Liver (tissue), 9 donors: ENCODE measurements around the gene CCDC86. TPM values are rescaled to one million over a fixed set of nuclear protein-coding genes. Genes with fewer than 3 reads are reported as not detected.

Experiments
- DNase-seq: peaks from one replicate; pipeline ENCODE4 v3.0.0-alpha.2; 2017; ENCODE audit warnings: low spot score
- H3K27ac ChIP-seq, 2 donors: one replicate each; pipeline ENCODE4 v1.7.0; 2013; ENCODE audit warnings: inconsistent platforms in 2 of 2, low read length in 2 of 2, control low read depth in 1 of 2, low read depth in 1 of 2, mild to moderate bottlenecking in 1 of 2
- H3K27me3 ChIP-seq, 4 donors: one replicate each; pipeline versions ENCODE4 v1.6.1 to v1.7.0; 2013; ENCODE audit warnings: low read length in 3 of 4, inconsistent platforms in 1 of 4, mild to moderate bottlenecking in 1 of 4, moderate library complexity in 1 of 4; ENCODE audit not compliant: control insufficient read depth in 4 of 4, insufficient read depth in 4 of 4
- H3K36me3 ChIP-seq, 4 donors: one replicate each; pipeline versions ENCODE4 v1.6.1 to v1.7.0; 2013; ENCODE audit warnings: low read length in 3 of 4, mild to moderate bottlenecking in 3 of 4, low read depth in 1 of 4, moderate library complexity in 1 of 4; ENCODE audit not compliant: control insufficient read depth in 4 of 4, insufficient read depth in 3 of 4
- H3K4me1 ChIP-seq, 4 donors: one replicate each; pipeline versions ENCODE4 v1.6.1 to v1.7.0; 2013; ENCODE audit warnings: low read length in 3 of 4, mild to moderate bottlenecking in 3 of 4, moderate library complexity in 1 of 4; ENCODE audit not compliant: control insufficient read depth in 4 of 4, insufficient read depth in 4 of 4
- H3K4me3 ChIP-seq, 3 donors: one replicate each; pipeline versions ENCODE4 v1.6.1 to v1.7.0; 2013; ENCODE audit warnings: low read length in 3 of 3, control low read depth in 1 of 3, low read depth in 1 of 3, mild to moderate bottlenecking in 1 of 3
- H3K9ac ChIP-seq, 2 donors: one replicate each; pipeline ENCODE4 v1.7.0; 2013; ENCODE audit warnings: low read length in 2 of 2, mild to moderate bottlenecking in 2 of 2, moderate library complexity in 2 of 2, control low read depth in 1 of 2, low read depth in 1 of 2
- H3K9me3 ChIP-seq, 4 donors: one replicate each; pipeline versions ENCODE4 v1.6.1 to v1.7.0; 2013; ENCODE audit warnings: low read length in 3 of 4; ENCODE audit not compliant: control insufficient read depth in 4 of 4
- CTCF ChIP-seq: fragments of 150-350 bp; IDR thresholded peaks from 2 replicates; pipeline ENCODE4 v1.5.1; 2017; ENCODE audit warnings: improper control_type of control experiment, low read depth, low read length; ENCODE audit not compliant: missing input control
- HNF4A ChIP-seq, 2 donors: conservative IDR thresholded peaks; 2 replicates each; pipeline ENCODE4 v1.6.1; 2016; ENCODE audit warnings: antibody characterized with exemption in 2 of 2, mild to moderate bottlenecking in 2 of 2
- WGBS: extraction: QIAGEN DNeasy Blood & Tissue Kit; methylation state at CpG from one replicate; pipeline ENCODE4 v1.1.7; 2013; 5-methylcytosine and 5-hydroxymethylcytosine counted together
- polyA plus RNA-seq, 2 donors: library from polyadenylated mRNA; stranded (reverse) in 1 of 2; unstranded in 1 of 2; fragments of 200-250 nt in 1 of 2; fragments of >200 nt in 1 of 2; fragmentation: Nextera tagmentation in 1 of 2; extraction: Ambion mirVana in 1 of 2; gene quantifications; one replicate each; pipeline versions ENCODE4 v1.2.1 to v1.2.3, GENCODE V29; 2013 to 2015
- total RNA-seq, 2 donors: library from RNA; depleted of rRNA; stranded (reverse); fragments of >200 nt; gene quantifications; one replicate each; pipeline ENCODE4 v1.2.3, GENCODE V29; 2014
- donor health status: healthy.
- donor health status: healthy.
- donor health status: healthy.
- donor health status: healthy.
- donor health status: healthy.

The CCDC86 gene
- total and polyA plus RNA-seq, 4 donors = 5.0 to 9.4 (median 5.7) TPM

DNA sequence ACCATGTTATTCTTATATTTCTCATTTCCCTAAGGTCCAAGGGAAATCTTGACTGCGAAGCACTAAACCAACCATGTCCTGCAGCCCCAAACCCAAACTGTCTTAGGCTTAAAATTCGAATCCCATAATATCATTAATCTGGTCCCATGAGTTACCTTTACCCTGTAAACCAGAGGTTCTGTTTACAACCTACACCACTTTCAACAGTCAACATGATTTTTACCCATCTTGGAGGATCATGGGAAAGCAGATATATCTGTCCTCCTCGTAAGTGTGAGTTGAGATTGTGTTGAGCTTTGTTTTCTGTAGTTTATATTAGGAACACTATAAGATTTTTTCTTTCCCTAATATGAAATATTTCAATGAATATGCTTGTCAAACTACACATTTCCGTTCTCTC, 58.1 kb downstream of the CCDC86 start:
- no peak overlapping the region for H3K9ac ChIP-seq
- DNase-seq = no peak
- WGBS = 62% methylated on average over 4 of the region's 4 CpGs
- no peaks in the 10 kb centered on the region for H3K9me3 ChIP-seq
- H3K4me1 ChIP-seq = peaks cover 0 to 29% (median 21%) of the 10 kb centered on the region in 4 donors
- H3K27me3 ChIP-seq = no peaks in the 10 kb centered on the region
- no peak overlapping the region for H3K4me3 ChIP-seq
- no peak for TF ChIP-seq CTCF
- peak in 1 of 2 donors; percentile 38 for TF ChIP-seq HNF4A (conservative IDR thresholded peaks at IDR 0.05)
- peaks cover 8 to 71% (median 62%) of the 10 kb centered on the region in 4 donors for H3K36me3 ChIP-seq
- H3K27ac ChIP-seq = no peak overlapping the region

Other genes with a start within 250 kb of the CCDC86 start
- not detected for gene MS4A8, start 142.5 kb upstream of the CCDC86 start, total RNA-seq
- under 1 TPM in 1 of 2 donors, not detected in 1; 0.08 TPM for gene MS4A8, start 142.5 kb upstream of the CCDC86 start, polyA plus RNA-seq
- gene MS4A18, start 117.4 kb upstream of the CCDC86 start, total RNA-seq = not detected
- not detected for gene MS4A18, start 117.4 kb upstream of the CCDC86 start, polyA plus RNA-seq
- gene MS4A15, start 85.2 kb upstream of the CCDC86 start, total RNA-seq = not detected
- gene MS4A15, start 85.2 kb upstream of the CCDC86 start, polyA plus RNA-seq = not detected
- gene MS4A10, start 56.8 kb upstream of the CCDC86 start, total RNA-seq = not detected
- not detected for gene MS4A10, start 56.8 kb upstream of the CCDC86 start, polyA plus RNA-seq
- 1 to 10 TPM in 1 of 2 donors, under 1 TPM in 1; 0.08 to 7.1 TPM for gene PTGDR2, start 13.8 kb downstream of the CCDC86 start, total RNA-seq
- gene PTGDR2, start 13.8 kb downstream of the CCDC86 start, polyA plus RNA-seq = under 1 TPM; 0.09 to 0.54 TPM
- not detected for gene ZP1, start 25.4 kb downstream of the CCDC86 start, total RNA-seq
- not detected for gene ZP1, start 25.4 kb downstream of the CCDC86 start, polyA plus RNA-seq
- 10 to 100 TPM; 36.2 to 44.6 TPM for gene PRPF19, start 64.5 kb downstream of the CCDC86 start, total RNA-seq
- 10 to 100 TPM; 25.4 to 57.1 TPM for gene PRPF19, start 64.5 kb downstream of the CCDC86 start, polyA plus RNA-seq
- gene TMEM109, start 72.0 kb downstream of the CCDC86 start, total RNA-seq = 10 to 100 TPM; 20.6 to 21.2 TPM
- 10 to 100 TPM; 40.0 to 40.3 TPM for gene TMEM109, start 72.0 kb downstream of the CCDC86 start, polyA plus RNA-seq
- gene TMEM132A, start 82.3 kb downstream of the CCDC86 start, total RNA-seq = 1 to 10 TPM; 1.0 to 1.6 TPM
- gene TMEM132A, start 82.3 kb downstream of the CCDC86 start, polyA plus RNA-seq = 1 to 10 TPM in 1 of 2 donors, under 1 TPM in 1; 0.60 to 1.1 TPM
- 10 to 100 TPM in 1 of 2 donors, 1 to 10 TPM in 1; 9.0 to 20.9 TPM for gene SLC15A3, start 110.1 kb downstream of the CCDC86 start, total RNA-seq
- gene SLC15A3, start 110.1 kb downstream of the CCDC86 start, polyA plus RNA-seq = 10 to 100 TPM; 13.1 to 19.6 TPM
- under 1 TPM; 0.42 to 0.59 TPM for gene CD6, start 129.6 kb downstream of the CCDC86 start, total RNA-seq
- gene CD6, start 129.6 kb downstream of the CCDC86 start, polyA plus RNA-seq = under 1 TPM; 0.31 to 0.48 TPM